GM21737 (cell line): Measurements from ENCODE around the gene UBL7.
"Not testable (repeated sequence)": the region's sequence is repeated elsewhere in the genome, so short reads cannot be mapped to it uniquely, and the experiment has no call there.

Experiments
- ATAC-seq: cut with Tn5 transposase; IDR thresholded peaks from one replicate; pipeline ENCODE4 v1.9.1; 2021; ENCODE audit warnings: mild to moderate bottlenecking, moderate library complexity; ENCODE audit not compliant: unreplicated experiment

Gene UBL7

GRCh38 chr15:74464897-74465296 is 3.9 kb upstream of the UBL7 start:
- ATAC-seq = no peak

DNA sequence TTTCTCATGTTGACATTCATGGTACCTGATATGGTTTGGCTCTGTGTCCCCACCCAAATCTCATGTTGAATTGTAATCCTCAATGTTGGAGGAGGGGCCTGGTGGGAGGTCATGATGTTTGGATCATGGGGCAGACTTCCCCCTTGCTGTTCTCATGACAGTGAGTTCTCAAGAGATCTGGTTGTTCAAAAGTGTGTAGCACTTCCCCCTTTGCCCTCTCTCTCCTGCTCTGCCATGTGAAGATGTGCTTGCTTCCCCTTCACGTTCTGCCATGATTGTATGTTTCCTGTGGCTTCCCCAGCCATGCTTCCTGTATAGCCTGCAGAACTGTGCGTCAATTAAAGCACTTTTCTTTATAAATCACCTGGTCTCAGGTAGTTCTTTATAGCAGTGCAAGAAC is 3.3 kb upstream of the UBL7 start:
- ATAC-seq = no peak

- no peak for ATAC-seq
Measured at GRCh38 chr15:74463634-74464033, 2.7 kb upstream of the UBL7 start.

- no peak for ATAC-seq
Measured at GRCh38 chr15:74461847-74462511, 1.0 kb upstream of the UBL7 start.

- no peak for ATAC-seq
Measured at GRCh38 chr15:74460298-74460697, 662 bp downstream of the UBL7 start.

DNA sequence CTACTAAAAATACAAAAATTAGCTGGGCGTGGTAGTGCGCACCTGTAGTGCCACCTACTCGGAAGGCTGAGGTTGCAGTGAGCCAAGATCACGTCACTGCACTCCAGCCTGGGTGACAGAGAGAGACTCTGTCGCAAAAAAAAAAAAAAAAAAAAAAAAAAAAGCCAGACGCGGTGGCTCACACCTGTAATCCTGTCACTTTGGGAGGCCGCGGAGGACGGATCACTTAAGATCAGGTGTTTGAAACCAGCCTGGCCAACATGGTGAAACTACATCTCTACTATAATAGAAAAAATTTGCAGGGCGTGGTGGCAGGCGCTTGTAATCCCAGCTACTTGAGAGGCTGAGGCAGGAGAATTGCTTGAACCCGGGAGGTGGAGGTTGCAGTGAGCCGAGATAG is 1.2 kb downstream of the UBL7 start:
- not testable (repeated sequence) for ATAC-seq

- no peak for ATAC-seq
Measured at GRCh38 chr15:74458473-74458872, 2.5 kb downstream of the UBL7 start.

DNA sequence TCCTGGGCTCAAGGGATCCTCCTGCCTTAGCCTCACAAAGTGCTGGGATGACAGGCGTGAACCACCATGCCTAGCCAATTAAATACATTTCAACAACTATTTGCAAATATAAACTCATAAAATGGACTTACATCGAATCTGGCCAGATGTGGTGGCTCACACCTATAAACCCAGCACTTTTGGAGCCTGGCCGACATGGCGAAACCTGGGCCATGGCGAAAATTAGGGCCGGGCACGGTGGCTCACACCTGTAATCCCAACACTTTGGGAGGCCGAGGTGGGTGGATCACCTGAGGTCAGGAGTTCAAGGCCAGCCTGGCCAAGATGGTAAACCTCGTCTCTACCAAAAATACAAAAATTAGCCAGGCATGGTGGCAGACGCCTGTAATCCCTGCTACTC is 3.9 kb downstream of the UBL7 start:
- ATAC-seq = not testable (repeated sequence)

- no peak for ATAC-seq
Measured at GRCh38 chr15:74454764-74455500, 6.0 kb downstream of the UBL7 start.

GRCh38 chr15:74453925-74454763 is 6.8 kb downstream of the UBL7 start:
- ATAC-seq = no peak

DNA sequence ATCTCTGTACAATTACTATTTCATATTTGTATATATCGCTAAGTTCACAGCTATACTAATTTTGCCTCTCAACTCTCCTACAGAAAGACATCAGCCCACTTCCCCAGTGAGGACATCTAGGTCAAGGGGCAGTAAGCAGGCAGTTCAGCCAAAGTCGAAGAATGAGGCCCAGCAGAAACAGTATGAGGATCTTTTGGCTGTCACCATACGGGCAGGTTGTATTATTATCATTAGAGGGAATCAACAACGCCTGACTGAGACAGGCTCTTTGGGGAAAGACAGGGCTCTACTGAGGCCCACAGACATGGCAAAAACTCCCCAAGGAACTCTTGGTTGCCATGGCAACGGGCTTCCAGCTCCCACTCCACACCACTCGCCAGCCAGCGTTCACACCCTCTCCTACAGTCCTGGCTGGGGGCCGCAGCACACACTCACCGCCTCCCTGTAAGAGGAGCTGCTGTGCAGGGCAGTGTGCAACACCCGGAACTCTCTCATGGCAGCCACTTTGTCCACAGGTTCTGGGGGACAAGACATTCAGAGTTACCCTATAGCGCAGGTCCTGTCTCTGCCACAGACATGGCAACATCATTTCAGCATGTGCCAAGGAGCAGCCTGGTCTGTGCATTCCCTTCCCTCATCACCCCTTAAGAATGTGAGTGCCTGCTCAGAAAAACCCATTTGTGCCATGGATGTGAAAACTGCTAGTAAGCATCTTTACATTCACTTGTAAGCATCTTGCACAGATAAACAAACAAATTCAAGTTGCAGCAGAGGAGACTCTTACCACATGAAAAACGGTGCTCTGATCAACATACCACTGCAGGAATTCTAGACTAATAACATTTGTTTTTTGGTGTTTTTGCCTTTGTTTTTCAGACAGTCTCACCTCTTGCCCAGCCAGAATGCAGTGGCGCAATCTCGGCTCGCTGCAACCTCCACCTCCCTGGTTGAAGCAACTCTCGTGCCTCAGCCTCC is 8.8 kb downstream of the UBL7 start:
- no peak for ATAC-seq

- no peak for ATAC-seq
Measured at GRCh38 chr15:74451322-74451721, 9.6 kb downstream of the UBL7 start.

DNA sequence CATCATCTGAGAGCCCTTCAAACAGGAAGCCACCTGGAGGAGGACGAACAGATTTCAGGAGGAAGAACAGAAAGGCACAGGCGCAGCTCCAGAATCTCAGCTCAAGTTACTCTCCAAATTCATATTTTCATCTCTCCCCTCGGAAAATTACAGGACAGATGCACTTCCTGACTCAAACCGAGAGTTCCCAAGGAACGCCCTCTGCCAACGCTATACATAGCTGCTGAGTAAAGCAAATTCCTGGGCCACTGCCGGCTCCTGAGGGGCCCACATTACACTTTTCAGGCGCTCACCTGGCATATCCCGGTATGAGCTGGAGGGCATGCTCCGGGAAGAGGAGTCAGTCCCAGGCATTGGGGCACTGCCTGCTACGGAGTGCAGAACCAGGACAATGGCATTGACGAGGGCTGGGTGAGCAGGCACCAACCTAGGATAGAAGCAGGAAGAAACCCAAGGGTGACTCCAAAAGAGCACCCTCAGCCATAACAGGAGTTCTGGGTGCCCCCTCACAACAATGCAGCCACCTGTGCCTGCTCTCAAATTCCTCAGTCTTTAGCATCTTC is 11.2 kb downstream of the UBL7 start:
- no peak for ATAC-seq

DNA sequence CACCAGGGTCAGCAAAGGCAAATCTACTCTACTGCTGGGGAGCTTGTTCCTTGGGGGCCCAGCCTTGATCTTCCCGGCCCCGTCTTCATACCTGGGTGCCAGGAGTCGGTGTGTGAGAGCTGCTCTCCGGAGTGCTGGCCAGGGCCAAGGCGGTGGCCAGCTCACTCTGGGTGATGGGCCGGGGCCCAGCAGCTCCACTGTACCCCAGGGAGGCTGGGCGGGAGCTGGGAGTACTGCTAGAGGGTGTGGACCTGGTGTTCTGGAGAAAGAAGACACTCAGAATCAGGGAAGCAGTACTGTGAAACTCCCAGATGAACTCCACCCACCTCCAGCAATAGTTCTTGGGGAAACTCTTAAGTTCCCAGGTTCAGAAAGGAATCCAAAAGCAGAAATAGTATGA is 11.9 kb downstream of the UBL7 start:
- no peak for ATAC-seq

DNA sequence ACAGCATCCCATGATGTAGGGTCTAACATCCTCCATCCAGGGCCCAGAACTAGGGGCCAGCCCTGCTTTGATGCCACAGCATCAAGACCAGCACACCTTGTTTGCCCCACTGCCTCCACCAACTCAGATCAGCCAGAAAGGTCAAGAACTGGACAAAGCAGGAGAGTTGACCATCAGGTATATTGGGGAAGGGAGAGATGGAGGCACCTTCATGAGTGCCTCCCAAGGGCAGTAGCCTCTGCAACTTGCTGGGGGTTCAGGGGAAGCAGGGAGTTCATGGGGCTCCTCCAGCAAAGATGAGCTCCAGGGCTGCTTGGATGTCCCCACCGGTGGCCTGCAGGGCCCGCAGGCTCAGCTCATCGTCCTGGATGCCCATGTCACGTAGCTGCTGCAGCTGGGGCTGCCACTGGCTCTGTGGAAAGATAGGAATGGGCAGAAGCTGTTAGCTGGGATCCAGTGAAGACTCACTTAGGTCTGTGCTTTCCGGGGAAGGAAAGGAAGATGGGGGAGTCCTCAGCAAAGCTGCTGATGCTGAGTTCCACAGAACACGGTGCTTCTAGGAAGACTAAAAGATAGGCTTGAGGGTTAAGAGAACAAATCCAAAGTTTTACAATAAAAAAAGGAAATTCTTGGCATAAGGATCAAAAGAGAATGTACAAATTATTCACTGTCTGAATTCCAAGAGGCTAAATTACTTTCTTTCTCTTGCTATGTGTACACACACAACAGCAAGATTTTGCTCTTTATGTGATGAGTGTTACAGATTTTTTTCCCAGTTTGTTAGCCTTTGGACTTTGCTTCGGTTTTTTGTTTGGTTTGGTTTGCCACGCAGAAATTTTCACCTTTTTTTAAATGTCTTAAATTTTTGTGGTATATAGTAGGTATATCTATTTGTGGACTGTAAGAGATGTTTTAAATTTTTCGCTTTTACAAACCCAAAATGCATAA is 14.9 kb downstream of the UBL7 start:
- no peak for ATAC-seq

DNA sequence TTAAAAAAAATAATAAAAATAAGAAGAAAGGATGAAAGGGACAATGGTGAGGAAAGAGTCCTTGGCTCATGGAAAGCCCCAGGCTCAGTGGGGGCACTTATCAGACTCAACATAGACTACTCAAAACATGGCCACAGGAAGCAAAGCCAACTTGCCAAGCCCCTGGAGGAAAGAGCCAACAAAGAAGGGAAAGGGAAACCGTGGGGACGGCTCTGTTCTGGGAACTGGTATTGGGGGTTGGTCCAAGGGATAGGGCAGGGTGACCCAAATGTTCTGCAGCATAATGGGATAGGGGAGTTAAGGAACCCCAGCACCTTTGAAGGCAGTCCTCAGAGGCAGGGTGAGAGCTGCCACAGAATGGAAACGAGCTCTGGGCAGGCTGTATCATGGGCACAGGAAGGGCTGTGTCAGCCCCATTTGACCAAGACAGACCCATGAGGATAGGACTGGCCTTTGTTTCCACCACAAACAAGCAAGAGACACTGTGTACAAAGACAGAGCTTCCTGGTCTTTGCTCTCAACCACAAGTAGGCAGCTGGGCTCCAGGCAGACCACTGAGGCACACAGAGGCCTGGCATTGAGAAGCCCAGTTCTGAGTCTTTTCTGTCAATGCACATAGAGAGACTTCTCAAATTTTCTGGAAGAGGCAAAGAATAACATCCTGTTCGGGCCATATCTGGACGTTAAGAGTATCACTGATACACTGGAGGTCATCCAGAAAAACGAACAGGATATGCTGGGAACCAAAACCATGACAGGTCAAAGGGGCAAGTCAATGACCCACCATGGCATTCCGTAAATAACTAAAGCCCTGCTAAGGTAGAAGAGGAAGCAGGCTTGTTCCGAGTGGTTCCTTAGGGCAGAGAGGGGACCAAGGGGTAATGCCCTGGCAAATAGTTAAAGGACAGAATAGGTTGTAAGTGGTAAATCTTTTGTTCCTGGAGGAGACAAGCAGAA is 16.6 kb downstream of the UBL7 start:
- no peak for ATAC-seq

- no peak for ATAC-seq
Measured at GRCh38 chr15:74443100-74443909, 17.7 kb downstream of the UBL7 start.
